ENCODE measurements around the gene GSTM2.

Gene GSTM2

GRCh38 chr1:109667452-109668122 is at the start of gene GSTM2:
TSS of gene GSTM2 (plus strand) at chr1:109668057. CDS start at chr1:109668116, 59 bp downstream.
- H3K27me3 ChIP-seq (ENCODE audit: control insufficient read depth, insufficient read depth, low read length) = no peaks in the 10 kb centered on the region
- H3K27ac ChIP-seq (ENCODE audit: low read depth, low read length) = no peak within 1 kb of the TSS
- no peaks in the 10 kb centered on the region for H3K36me3 ChIP-seq (ENCODE audit: control insufficient read depth, insufficient read depth, low read length)
- no peak within 1 kb of the TSS for H3K9ac ChIP-seq (ENCODE audit: low read length)
- no peaks in the 10 kb centered on the region for H3K9me3 ChIP-seq (ENCODE audit: control insufficient read depth, insufficient read depth, low read depth, low read length)
- peak within 1 kb of the TSS; percentile 60 for H3K4me3 ChIP-seq (ENCODE audit: low read depth, low read length)
- H3K4me1 ChIP-seq (ENCODE audit: control insufficient read depth, insufficient read depth, low read length) = peaks cover 9% of the 10 kb centered on the region; the same call in 1 of the 2 replicates

- peak overlapping the region; percentile 51; the same call in 1 of the 2 replicates for H3K27ac ChIP-seq (ENCODE audit: low read depth, low read length)
- peak overlapping the region; percentile 93 for H3K4me3 ChIP-seq (ENCODE audit: low read depth, low read length)
- H3K4me1 ChIP-seq (ENCODE audit: control insufficient read depth, insufficient read depth, low read length) = peaks cover 29% of the 10 kb centered on the region
- H3K36me3 ChIP-seq (ENCODE audit: control insufficient read depth, insufficient read depth, low read length) = no peaks in the 10 kb centered on the region
- peak overlapping the region; percentile 79 for H3K9ac ChIP-seq (ENCODE audit: low read length)
- no peaks in the 10 kb centered on the region for H3K27me3 ChIP-seq (ENCODE audit: control insufficient read depth, insufficient read depth, low read length)
- H3K9me3 ChIP-seq (ENCODE audit: control insufficient read depth, insufficient read depth, low read depth, low read length) = no peaks in the 10 kb centered on the region
These were observed 48.9 kb upstream of the GSTM2 start for GRCh38 chr1:109618661-109619575.

GRCh38 chr1:109619576-109620400 is 48.1 kb upstream of the GSTM2 start, which contains the start of the genes AMPD2 and GNAT2:
TSS of gene AMPD2 (plus strand) at chr1:109619837. CDS start at chr1:109621176, 1,339 bp downstream.
TSS of gene GNAT2 (minus strand) at chr1:109619616. CDS start at chr1:109612870, 6,746 bp downstream.
- no peaks in the 10 kb centered on the region for H3K36me3 ChIP-seq (ENCODE audit: control insufficient read depth, insufficient read depth, low read length)
- peaks cover 36% of the 10 kb centered on the region for H3K4me1 ChIP-seq (ENCODE audit: control insufficient read depth, insufficient read depth, low read length)
- H3K27ac ChIP-seq (ENCODE audit: low read depth, low read length) = peak within 1 kb of the TSS; percentile 51; the same call in 1 of the 2 replicates
- peak within 1 kb of the TSS; percentile 85 for H3K9ac ChIP-seq (ENCODE audit: low read length)
- H3K4me3 ChIP-seq (ENCODE audit: low read depth, low read length) = peak within 1 kb of the TSS; percentile 93
- no peaks in the 10 kb centered on the region for H3K27me3 ChIP-seq (ENCODE audit: control insufficient read depth, insufficient read depth, low read length)
- H3K9me3 ChIP-seq (ENCODE audit: control insufficient read depth, insufficient read depth, low read depth, low read length) = no peaks in the 10 kb centered on the region

GRCh38 chr1:109620401-109620791 is 47.5 kb upstream of the GSTM2 start:
- H3K36me3 ChIP-seq (ENCODE audit: control insufficient read depth, insufficient read depth, low read length) = no peaks in the 10 kb centered on the region
- peak overlapping the region; percentile 93 for H3K4me3 ChIP-seq (ENCODE audit: low read depth, low read length)
- peak overlapping the region; percentile 42; the same call in 1 of the 2 replicates for H3K27ac ChIP-seq (ENCODE audit: low read depth, low read length)
- H3K9ac ChIP-seq (ENCODE audit: low read length) = peak overlapping the region; percentile 85
- no peaks in the 10 kb centered on the region for H3K27me3 ChIP-seq (ENCODE audit: control insufficient read depth, insufficient read depth, low read length)
- H3K4me1 ChIP-seq (ENCODE audit: control insufficient read depth, insufficient read depth, low read length) = peaks cover 43% of the 10 kb centered on the region
- no peaks in the 10 kb centered on the region for H3K9me3 ChIP-seq (ENCODE audit: control insufficient read depth, insufficient read depth, low read depth, low read length)

GRCh38 chr1:109620841-109621286 is 47.0 kb upstream of the GSTM2 start:
- Histone ChIP-seq H3K27me3 (ENCODE audit: control insufficient read depth, insufficient read depth, low read length) (no peaks in the 10 kb centered on the region), H3K9me3 (ENCODE audit: control insufficient read depth, insufficient read depth, low read depth, low read length) (no peaks in the 10 kb centered on the region), H3K36me3 (ENCODE audit: control insufficient read depth, insufficient read depth, low read length) (no peaks in the 10 kb centered on the region), H3K9ac (ENCODE audit: low read length) (no peak overlapping the region), H3K27ac (ENCODE audit: low read depth, low read length) (no peak overlapping the region), H3K4me3 (ENCODE audit: low read depth, low read length) (peak overlapping the region; percentile 93), H3K4me1 (ENCODE audit: control insufficient read depth, insufficient read depth, low read length) (peaks cover 47% of the 10 kb centered on the region)

GRCh38 chr1:109621379-109622136 is 46.3 kb upstream of the GSTM2 start:
- Histone ChIP-seq H3K27ac (ENCODE audit: low read depth, low read length) (no peak overlapping the region), H3K4me3 (ENCODE audit: low read depth, low read length) (peak overlapping the region; percentile 93)

GRCh38 chr1:109622137-109622892 is 45.5 kb upstream of the GSTM2 start:
- H3K4me3 ChIP-seq (ENCODE audit: low read depth, low read length) = no peak overlapping the region
- H3K36me3 ChIP-seq (ENCODE audit: control insufficient read depth, insufficient read depth, low read length) = peaks cover 10% of the 10 kb centered on the region
- no peaks in the 10 kb centered on the region for H3K27me3 ChIP-seq (ENCODE audit: control insufficient read depth, insufficient read depth, low read length)
- H3K4me1 ChIP-seq (ENCODE audit: control insufficient read depth, insufficient read depth, low read length) = peaks cover 42% of the 10 kb centered on the region
- H3K9me3 ChIP-seq (ENCODE audit: control insufficient read depth, insufficient read depth, low read depth, low read length) = no peaks in the 10 kb centered on the region
- H3K27ac ChIP-seq (ENCODE audit: low read depth, low read length) = no peak overlapping the region
- no peak overlapping the region for H3K9ac ChIP-seq (ENCODE audit: low read length)

More at GRCh38 chr1:109621379-109622136, 46.3 kb upstream of the GSTM2 start:
- Histone ChIP-seq H3K9me3 (ENCODE audit: control insufficient read depth, insufficient read depth, low read depth, low read length) (no peaks in the 10 kb centered on the region), H3K9ac (ENCODE audit: low read length) (no peak overlapping the region), H3K4me1 (ENCODE audit: control insufficient read depth, insufficient read depth, low read length) (peaks cover 49% of the 10 kb centered on the region), H3K36me3 (ENCODE audit: control insufficient read depth, insufficient read depth, low read length) (0 out of 2 replicates have a peak, but pooled peaks cover 2% of the 10 kb centered on the region), H3K27me3 (ENCODE audit: control insufficient read depth, insufficient read depth, low read length) (no peaks in the 10 kb centered on the region)

- Histone ChIP-seq H3K36me3 (ENCODE audit: control insufficient read depth, insufficient read depth, low read length) (peaks cover 15% of the 10 kb centered on the region), H3K9ac (ENCODE audit: low read length) (no peak overlapping the region)
These were observed 45.0 kb upstream of the GSTM2 start for GRCh38 chr1:109622895-109623294.

GRCh38 chr1:109623601-109624161 is 44.2 kb upstream of the GSTM2 start:
- no peaks in the 10 kb centered on the region for H3K27me3 ChIP-seq (ENCODE audit: control insufficient read depth, insufficient read depth, low read length)
- no peak overlapping the region for H3K9ac ChIP-seq (ENCODE audit: low read length)
- H3K27ac ChIP-seq (ENCODE audit: low read depth, low read length) = 0 out of 2 replicates have a peak overlapping the region, but pooled peaks have one; percentile 17
- H3K4me1 ChIP-seq (ENCODE audit: control insufficient read depth, insufficient read depth, low read length) = peaks cover 34% of the 10 kb centered on the region
- no peaks in the 10 kb centered on the region for H3K9me3 ChIP-seq (ENCODE audit: control insufficient read depth, insufficient read depth, low read depth, low read length)
- H3K4me3 ChIP-seq (ENCODE audit: low read depth, low read length) = no peak overlapping the region
- H3K36me3 ChIP-seq (ENCODE audit: control insufficient read depth, insufficient read depth, low read length) = peaks cover 23% of the 10 kb centered on the region

More at GRCh38 chr1:109622895-109623294, 45.0 kb upstream of the GSTM2 start:
- H3K9me3 ChIP-seq (ENCODE audit: control insufficient read depth, insufficient read depth, low read depth, low read length) = no peaks in the 10 kb centered on the region
- H3K27me3 ChIP-seq (ENCODE audit: control insufficient read depth, insufficient read depth, low read length) = no peaks in the 10 kb centered on the region
- H3K4me1 ChIP-seq (ENCODE audit: control insufficient read depth, insufficient read depth, low read length) = peaks cover 37% of the 10 kb centered on the region
- H3K4me3 ChIP-seq (ENCODE audit: low read depth, low read length) = no peak overlapping the region
- H3K27ac ChIP-seq (ENCODE audit: low read depth, low read length) = no peak overlapping the region
